HPDE6-E6E7 (cell line): ENCODE measurements around the gene CCDC77.

Experiments used
- DNase-seq: peaks from one replicate; pipeline ENCODE4 v3.0.0; 2011; ENCODE audit warnings: missing footprints; ENCODE audit errors: extremely low spot score

The CCDC77 gene

GRCh38 chr12:452667-453210, 51.3 kb downstream of the CCDC77 start:
- DNase-seq: no peak

GRCh38 chr12:454833-455232, 53.4 kb downstream of the CCDC77 start:
- no peak for DNase-seq

GRCh38 chr12:455821-456220, 54.4 kb downstream of the CCDC77 start:
- no peak for DNase-seq

- no peak for DNase-seq
Observed at GRCh38 chr12:457676-458075, 56.2 kb downstream of the CCDC77 start.

GRCh38 chr12:459050-459429, 57.6 kb downstream of the CCDC77 start:
- no peak for DNase-seq

GRCh38 chr12:459430-460258, 58.2 kb downstream of the CCDC77 start, which contains the start of gene B4GALNT3:
Gene B4GALNT3 (plus strand): TSS chr12:459939. CDS start chr12:460377, 438 bp downstream.
- DNase-seq: peak; percentile 59

- DNase-seq: no peak
Observed at GRCh38 chr12:460261-461230, 59.1 kb downstream of the CCDC77 start.

- no peak for DNase-seq
Observed at GRCh38 chr12:461425-461824, 60.0 kb downstream of the CCDC77 start.

GRCh38 chr12:462936-463705, 61.7 kb downstream of the CCDC77 start:
- DNase-seq: no peak

- DNase-seq: no peak
Observed at GRCh38 chr12:464484-465267, 63.2 kb downstream of the CCDC77 start.

- DNase-seq: no peak
Observed at GRCh38 chr12:466039-466438, 64.6 kb downstream of the CCDC77 start.

- no peak for DNase-seq
Observed at GRCh38 chr12:466762-467161, 65.3 kb downstream of the CCDC77 start.

GRCh38 chr12:467591-467990, 66.1 kb downstream of the CCDC77 start:
- DNase-seq: no peak

GRCh38 chr12:468671-469389, 67.4 kb downstream of the CCDC77 start:
- no peak for DNase-seq

- DNase-seq: no peak
Observed at GRCh38 chr12:470133-470532, 68.7 kb downstream of the CCDC77 start.

GRCh38 chr12:473198-473597, 71.8 kb downstream of the CCDC77 start:
- no peak for DNase-seq

GRCh38 chr12:473863-474577, 72.6 kb downstream of the CCDC77 start:
- DNase-seq: no peak

- DNase-seq: no peak
Observed at GRCh38 chr12:475286-475685, 73.8 kb downstream of the CCDC77 start.

GRCh38 chr12:479161-479560, 77.7 kb downstream of the CCDC77 start:
- DNase-seq: no peak
